Panc1 (cell line): Measurements from ENCODE around the gene ADAMTSL3. TPM values are rescaled to one million over a fixed set of nuclear protein-coding genes. Genes with fewer than 3 reads are reported as not detected.

ENCODE experiments used
- ATAC-seq: fragments of 200-7000 bp; cut with Tn5 transposase; 2 replicates; pipeline ENCODE4 v1.9.1; 2020; ENCODE audit warnings: mild to moderate bottlenecking, moderate library complexity
- BruUV-seq: library from RNA; stranded (reverse); fragments of 400-500 nt; replicated peaks from 2 replicates; lab custom pipeline; 2021; lab: Mats Ljungman, UMichigan
- CTCF ChIA-PET: fragments of 300-600 bp; sonication (Branson Sonifier 250); formaldehyde crosslinking; loops from one replicate; lab custom pipeline; 2022; ENCODE audit warnings: antibody characterized with exemption; lab: Charles Lee
- POLR2A ChIA-PET: fragments of 300-600 bp; sonication (Branson Sonifier 250); formaldehyde crosslinking; loops from one replicate; lab custom pipeline; 2022; ENCODE audit warnings: antibody characterized with exemption; lab: Charles Lee
- DNase-seq: peaks from one replicate; pipeline ENCODE4 v3.0.0-alpha.2; 2010; ENCODE audit warnings: low read depth, low spot score
- H3K27ac ChIP-seq: 2 replicates; pipeline ENCODE4 v1.5.1; 2011; ENCODE audit warnings: mild to moderate bottlenecking, low read length, inconsistent platforms
- H3K27me3 ChIP-seq: fragments of 200-500 bp; sonication (Bioruptor generic); 2 replicates; pipeline ENCODE4 v1.6.0; 2014; ENCODE audit warnings: low read length, inconsistent platforms; ENCODE audit not compliant: control insufficient read depth, insufficient read depth
- H3K36me3 ChIP-seq: fragments of 200-500 bp; sonication (Bioruptor generic); 2 replicates; pipeline ENCODE4 v1.5.1; 2014; ENCODE audit warnings: inconsistent platforms, mild to moderate bottlenecking, low read length, moderate library complexity; ENCODE audit not compliant: control insufficient read depth, insufficient read depth
- H3K4me1 ChIP-seq: 2 replicates; pipeline ENCODE4 v1.5.1; 2011; ENCODE audit warnings: inconsistent platforms, mild to moderate bottlenecking, low read length, moderate library complexity; ENCODE audit not compliant: control insufficient read depth, insufficient read depth
- H3K4me3 ChIP-seq, 2 experiments: 2 replicates each; pipeline ENCODE4 v1.5.1; 2011 to 2012; ENCODE audit warnings: low read depth in 2 of 2, low read length in 2 of 2, mild to moderate bottlenecking in 2 of 2, inconsistent platforms in 1 of 2, moderate library complexity in 1 of 2
- H3K9me3 ChIP-seq: fragments of 200-500 bp; sonication (Bioruptor generic); 2 replicates; pipeline ENCODE4 v1.5.1; 2014; ENCODE audit warnings: low read depth, mild to moderate bottlenecking, inconsistent platforms, low read length, moderate library complexity; ENCODE audit not compliant: control insufficient read depth, insufficient read depth
- POLR2AphosphoS5 ChIP-seq: IDR thresholded peaks from 2 replicates; pipeline ENCODE4 v1.6.1; 2012; ENCODE audit warnings: mild to moderate bottlenecking, low read depth, low read length, moderate library complexity
- SIN3A ChIP-seq: IDR thresholded peaks from 2 replicates; pipeline ENCODE4 v1.6.1; 2012; ENCODE audit warnings: low read depth, mild to moderate bottlenecking, low read length, moderate library complexity, borderline replicate concordance; ENCODE audit not compliant: insufficient read depth
- TCF7L2 ChIP-seq: IDR thresholded peaks from 2 replicates; pipeline ENCODE4 v1.6.1; 2011; ENCODE audit warnings: mild to moderate bottlenecking, low read depth, low read length, inconsistent platforms
- in situ Hi-C: cut with HindIII; loops from 2 replicates; pipeline ENCODE4 v1.10.0; 2016; ENCODE audit warnings: low sequenced_read_pairs, low pct_unique_long_range_greater_than_20kb
- intact Hi-C: fragments of 100-400 bp; cut with micrococcal nuclease; formaldehyde crosslinking; loops from one replicate; pipeline ENCODE4 v1.10.0; 2022; ENCODE audit not compliant: unreplicated experiment
- total RNA-seq: library from RNA; stranded (reverse); gene quantifications from one replicate; pipeline ENCODE4 v1.2.1, GENCODE V29; 2021; ENCODE audit not compliant: unreplicated experiment
- TF ChIP-seq, protein P1 (sequence below): fragments of 450-650 bp; IDR thresholded peaks from 2 replicates; pipeline ENCODE4 v1.5.1; 2017; ENCODE audit warnings: mild to moderate bottlenecking
- TF ChIP-seq, protein P2 (sequence below), 2 experiments: IDR thresholded peaks; 2 replicates each; pipeline ENCODE4 v1.6.1; 2011 to 2012; ENCODE audit warnings: low read depth in 2 of 2, control low read depth in 1 of 2, low read length in 1 of 2, mild to moderate bottlenecking in 1 of 2, moderate library complexity in 1 of 2; ENCODE audit not compliant: insufficient read depth in 1 of 2

The ADAMTSL3 gene
- total RNA-seq, 1 experiment from 2014 or later, result not detected

DNA sequence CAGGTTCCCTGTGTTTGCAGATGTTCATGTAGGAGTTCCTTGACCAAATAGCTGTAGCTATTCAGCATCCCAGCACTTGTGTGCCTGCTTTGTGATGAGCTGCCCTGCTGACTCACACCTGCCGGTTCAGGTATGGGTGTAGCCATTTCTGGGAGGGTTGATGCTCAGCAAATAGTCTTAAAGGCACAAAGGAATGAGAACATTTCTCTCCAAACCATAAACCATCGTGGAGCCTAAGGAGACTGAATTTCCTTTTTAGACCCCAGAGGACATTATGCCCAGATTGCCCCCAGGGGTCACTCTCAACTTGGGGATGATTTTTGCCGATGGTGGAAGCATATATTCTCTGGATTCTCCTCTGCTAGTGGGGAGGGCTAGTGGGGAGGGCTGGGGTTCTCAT lies 80.6 kb downstream of the ADAMTSL3 start:
- H3K27me3 ChIP-seq, result no peaks in the 10 kb centered on the region
- no peak overlapping the region for H3K27ac ChIP-seq
- in situ Hi-C loops (no loop called here), intact Hi-C loops (no loop called here)
- no peaks in the 10 kb centered on the region for H3K4me1 ChIP-seq
- H3K9me3 ChIP-seq, result 0 out of 2 replicates have a peak, but pooled peaks cover 2% of the 10 kb centered on the region
- ChIA-PET POLR2A (no interaction called here), CTCF (no interaction called here)
- no peak overlapping the region for H3K4me3 ChIP-seq
- TF ChIP-seq POLR2AphosphoS5 (no peak), SIN3A (no peak), TCF7L2 (no peak)
- TF ChIP-seq, protein P1, sequence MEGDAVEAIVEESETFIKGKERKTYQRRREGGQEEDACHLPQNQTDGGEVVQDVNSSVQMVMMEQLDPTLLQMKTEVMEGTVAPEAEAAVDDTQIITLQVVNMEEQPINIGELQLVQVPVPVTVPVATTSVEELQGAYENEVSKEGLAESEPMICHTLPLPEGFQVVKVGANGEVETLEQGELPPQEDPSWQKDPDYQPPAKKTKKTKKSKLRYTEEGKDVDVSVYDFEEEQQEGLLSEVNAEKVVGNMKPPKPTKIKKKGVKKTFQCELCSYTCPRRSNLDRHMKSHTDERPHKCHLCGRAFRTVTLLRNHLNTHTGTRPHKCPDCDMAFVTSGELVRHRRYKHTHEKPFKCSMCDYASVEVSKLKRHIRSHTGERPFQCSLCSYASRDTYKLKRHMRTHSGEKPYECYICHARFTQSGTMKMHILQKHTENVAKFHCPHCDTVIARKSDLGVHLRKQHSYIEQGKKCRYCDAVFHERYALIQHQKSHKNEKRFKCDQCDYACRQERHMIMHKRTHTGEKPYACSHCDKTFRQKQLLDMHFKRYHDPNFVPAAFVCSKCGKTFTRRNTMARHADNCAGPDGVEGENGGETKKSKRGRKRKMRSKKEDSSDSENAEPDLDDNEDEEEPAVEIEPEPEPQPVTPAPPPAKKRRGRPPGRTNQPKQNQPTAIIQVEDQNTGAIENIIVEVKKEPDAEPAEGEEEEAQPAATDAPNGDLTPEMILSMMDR, result no peak
- TF ChIP-seq, protein P2, sequence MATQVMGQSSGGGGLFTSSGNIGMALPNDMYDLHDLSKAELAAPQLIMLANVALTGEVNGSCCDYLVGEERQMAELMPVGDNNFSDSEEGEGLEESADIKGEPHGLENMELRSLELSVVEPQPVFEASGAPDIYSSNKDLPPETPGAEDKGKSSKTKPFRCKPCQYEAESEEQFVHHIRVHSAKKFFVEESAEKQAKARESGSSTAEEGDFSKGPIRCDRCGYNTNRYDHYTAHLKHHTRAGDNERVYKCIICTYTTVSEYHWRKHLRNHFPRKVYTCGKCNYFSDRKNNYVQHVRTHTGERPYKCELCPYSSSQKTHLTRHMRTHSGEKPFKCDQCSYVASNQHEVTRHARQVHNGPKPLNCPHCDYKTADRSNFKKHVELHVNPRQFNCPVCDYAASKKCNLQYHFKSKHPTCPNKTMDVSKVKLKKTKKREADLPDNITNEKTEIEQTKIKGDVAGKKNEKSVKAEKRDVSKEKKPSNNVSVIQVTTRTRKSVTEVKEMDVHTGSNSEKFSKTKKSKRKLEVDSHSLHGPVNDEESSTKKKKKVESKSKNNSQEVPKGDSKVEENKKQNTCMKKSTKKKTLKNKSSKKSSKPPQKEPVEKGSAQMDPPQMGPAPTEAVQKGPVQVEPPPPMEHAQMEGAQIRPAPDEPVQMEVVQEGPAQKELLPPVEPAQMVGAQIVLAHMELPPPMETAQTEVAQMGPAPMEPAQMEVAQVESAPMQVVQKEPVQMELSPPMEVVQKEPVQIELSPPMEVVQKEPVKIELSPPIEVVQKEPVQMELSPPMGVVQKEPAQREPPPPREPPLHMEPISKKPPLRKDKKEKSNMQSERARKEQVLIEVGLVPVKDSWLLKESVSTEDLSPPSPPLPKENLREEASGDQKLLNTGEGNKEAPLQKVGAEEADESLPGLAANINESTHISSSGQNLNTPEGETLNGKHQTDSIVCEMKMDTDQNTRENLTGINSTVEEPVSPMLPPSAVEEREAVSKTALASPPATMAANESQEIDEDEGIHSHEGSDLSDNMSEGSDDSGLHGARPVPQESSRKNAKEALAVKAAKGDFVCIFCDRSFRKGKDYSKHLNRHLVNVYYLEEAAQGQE (IDR thresholded peaks at IDR 0.05; ENCODE audit: insufficient read depth in 1 of 2, low read depth in 2 of 2, low read length in 1 of 2), result no peak
- no peaks in the 10 kb centered on the region for H3K36me3 ChIP-seq
- DNase-seq (no peak), ATAC-seq (no peak)
- BruUV-seq, result no TSS peak

DNA sequence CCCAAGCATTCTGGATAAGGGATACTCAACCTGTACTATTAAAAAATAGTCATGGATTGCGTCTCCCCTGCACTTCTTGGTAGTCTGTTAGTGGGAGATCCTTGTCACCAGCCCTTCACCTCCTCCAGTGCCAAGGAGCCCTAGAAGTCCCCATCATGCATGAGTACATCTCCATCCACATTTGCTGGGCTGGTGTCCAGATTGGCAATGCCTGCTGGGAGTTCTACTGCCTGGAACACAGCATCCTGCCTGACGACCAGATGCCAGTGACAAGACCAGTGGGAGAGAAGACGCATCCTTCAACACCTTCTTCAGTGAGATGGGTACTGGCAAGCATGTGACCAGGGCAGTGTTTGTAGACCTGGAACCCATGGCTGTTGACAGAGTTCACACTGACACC lies 85.7 kb downstream of the ADAMTSL3 start:
- no peaks in the 10 kb centered on the region for H3K27me3 ChIP-seq
- DNase-seq (no peak), ATAC-seq (no peak)
- no peak overlapping the region for H3K4me3 ChIP-seq
- TF ChIP-seq SIN3A (no peak), POLR2AphosphoS5 (no peak), TCF7L2 (no peak)
- TF ChIP-seq, protein P2 (IDR thresholded peaks at IDR 0.05; ENCODE audit: insufficient read depth in 1 of 2, low read depth in 2 of 2, low read length in 1 of 2), result no peak
- TF ChIP-seq, protein P1, result no peak
- no peaks in the 10 kb centered on the region for H3K4me1 ChIP-seq
- H3K27ac ChIP-seq, result no peak overlapping the region
- ChIA-PET CTCF (no interaction called here), POLR2A (no interaction called here)
- in situ Hi-C loops, result no loop called here
- H3K36me3 ChIP-seq, result no peaks in the 10 kb centered on the region
- BruUV-seq, result no TSS peak
- no peaks in the 10 kb centered on the region for H3K9me3 ChIP-seq
- intact Hi-C loops, result no loop called here
